Neuronal stem cell (in vitro differentiated cells): ENCODE measurements around the gene ZNF678. TPM values are rescaled to one million over a fixed set of nuclear protein-coding genes. Genes with fewer than 3 reads are reported as not detected.

Source experiments
- DNase-seq: peaks from one replicate; pipeline ENCODE4 v3.0.0-alpha.2; 2013; ENCODE audit warnings: low spot score
- H2AFZ ChIP-seq: one replicate; pipeline ENCODE4 v1.6.1; 2013; ENCODE audit warnings: mild to moderate bottlenecking, low read length, inconsistent platforms
- H2AK5ac ChIP-seq: 2 replicates; pipeline ENCODE4 v1.6.1; 2013; ENCODE audit warnings: low read depth, mild to moderate bottlenecking, inconsistent platforms, low read length, moderate library complexity, mixed read lengths
- H2BK120ac ChIP-seq: 2 replicates; pipeline ENCODE4 v1.6.1; 2013; ENCODE audit warnings: low read depth, mild to moderate bottlenecking, inconsistent platforms, low read length, moderate library complexity, mixed read lengths
- H2BK12ac ChIP-seq: one replicate; pipeline ENCODE4 v1.6.1; 2013; ENCODE audit warnings: low read length, inconsistent platforms
- H2BK15ac ChIP-seq: 2 replicates; pipeline ENCODE4 v1.6.1; 2013; ENCODE audit warnings: mild to moderate bottlenecking, low read length, inconsistent platforms, mixed read lengths
- H2BK5ac ChIP-seq: one replicate; pipeline ENCODE4 v1.6.1; 2013; ENCODE audit warnings: inconsistent platforms, mild to moderate bottlenecking, low read length, moderate library complexity
- H3K14ac ChIP-seq: one replicate; pipeline ENCODE4 v1.6.1; 2013; ENCODE audit warnings: low read length, inconsistent platforms
- H3K18ac ChIP-seq: 2 replicates; pipeline ENCODE4 v1.6.1; 2013; ENCODE audit warnings: low read length, inconsistent platforms
- H3K23ac ChIP-seq: 2 replicates; pipeline ENCODE4 v1.6.1; 2013; ENCODE audit warnings: low read depth, mild to moderate bottlenecking, mixed read lengths, low read length, inconsistent platforms; ENCODE audit not compliant: poor library complexity
- H3K27ac ChIP-seq: replicated peaks from 3 replicates; pipeline ENCODE4 v1.5.1; 2013; ENCODE audit warnings: low read length, inconsistent platforms
- H3K27me3 ChIP-seq, 3 experiments: 2 replicates each; pipeline ENCODE4 v1.6.1; 2013; ENCODE audit warnings: low read length in 3 of 3, mild to moderate bottlenecking in 2 of 3, inconsistent platforms in 1 of 3, low read depth in 1 of 3, mixed read lengths in 1 of 3, moderate library complexity in 1 of 3; ENCODE audit not compliant: control insufficient read depth in 3 of 3, insufficient read depth in 3 of 3
- H3K36me3 ChIP-seq, 2 donors: replicated peaks in 1 of 2; 2 replicates each; pipeline ENCODE4 v1.6.1; 2013; ENCODE audit warnings: low read length in 2 of 2; ENCODE audit not compliant: control insufficient read depth in 2 of 2, insufficient read depth in 2 of 2
- H3K4ac ChIP-seq: 2 replicates; pipeline ENCODE4 v1.6.1; 2013; ENCODE audit warnings: inconsistent platforms, mild to moderate bottlenecking, low read length, moderate library complexity
- H3K4me1 ChIP-seq, 2 donors: 1 replicate in 1 of 2; 2 replicates in 1 of 2; pipeline ENCODE4 v1.6.1; 2013; ENCODE audit warnings: low read length in 2 of 2, low read depth in 1 of 2; ENCODE audit not compliant: control insufficient read depth in 2 of 2, insufficient read depth in 1 of 2
- H3K4me2 ChIP-seq: one replicate; pipeline ENCODE4 v1.6.1; 2013; ENCODE audit warnings: mild to moderate bottlenecking, low read length, inconsistent platforms; ENCODE audit not compliant: insufficient read depth, poor library complexity, severe bottlenecking
- H3K4me3 ChIP-seq, 2 donors: 2 replicates each; pipeline ENCODE4 v1.5.1; 2013; ENCODE audit warnings: low read length in 2 of 2, mild to moderate bottlenecking in 2 of 2, inconsistent platforms in 1 of 2, moderate library complexity in 1 of 2
- H3K79me1 ChIP-seq: one replicate; pipeline ENCODE4 v1.6.1; 2013; ENCODE audit warnings: low read depth, mild to moderate bottlenecking, inconsistent platforms, low read length, moderate library complexity
- H3K9ac ChIP-seq: one replicate; pipeline ENCODE4 v1.6.1; 2013; ENCODE audit warnings: mild to moderate bottlenecking, low read depth, low read length, inconsistent platforms; ENCODE audit not compliant: poor library complexity
- H3K9me3 ChIP-seq, 2 donors: replicated peaks in 1 of 2; 2 replicates each; pipeline versions ENCODE3 to v1.6.1; 2013; ENCODE audit warnings: low read length in 2 of 2, mild to moderate bottlenecking in 2 of 2, inconsistent platforms in 1 of 2, low read depth in 1 of 2, mixed read lengths in 1 of 2, moderate library complexity in 1 of 2; ENCODE audit not compliant: control insufficient read depth in 2 of 2, insufficient read depth in 1 of 2
- H4K8ac ChIP-seq: one replicate; pipeline ENCODE4 v1.6.1; 2013; ENCODE audit warnings: low read depth, mild to moderate bottlenecking, inconsistent platforms, low read length, moderate library complexity
- H4K91ac ChIP-seq: one replicate; pipeline ENCODE4 v1.6.1; 2013; ENCODE audit warnings: low read length, low read depth, mild to moderate bottlenecking, inconsistent platforms; ENCODE audit not compliant: poor library complexity
- WGBS, 2 donors: extraction: QIAGEN DNeasy Blood & Tissue Kit; methylation state at CpG; one replicate each; pipeline ENCODE4 v1.1.7; 2013; ENCODE audit warnings: missing lambda C conversion rate in 2 of 2, mixed read lengths in 1 of 2; ENCODE audit not compliant: insufficient read length in 2 of 2, insufficient replicate concordance in 1 of 2; ENCODE audit errors: extremely low coverage in 2 of 2; 5-methylcytosine and 5-hydroxymethylcytosine counted together
- polyA plus RNA-seq, 2 experiments: library from polyadenylated mRNA; stranded (reverse); fragments of 200-250 nt; gene quantifications; one replicate each; pipeline ENCODE4 v1.2.3, GENCODE V29; 2013

ZNF678 gene
- polyA plus RNA-seq (2013, experiment 1 of 2) = 17.7 TPM
- 16.0 TPM for polyA plus RNA-seq (2013, experiment 2 of 2)

DNA sequence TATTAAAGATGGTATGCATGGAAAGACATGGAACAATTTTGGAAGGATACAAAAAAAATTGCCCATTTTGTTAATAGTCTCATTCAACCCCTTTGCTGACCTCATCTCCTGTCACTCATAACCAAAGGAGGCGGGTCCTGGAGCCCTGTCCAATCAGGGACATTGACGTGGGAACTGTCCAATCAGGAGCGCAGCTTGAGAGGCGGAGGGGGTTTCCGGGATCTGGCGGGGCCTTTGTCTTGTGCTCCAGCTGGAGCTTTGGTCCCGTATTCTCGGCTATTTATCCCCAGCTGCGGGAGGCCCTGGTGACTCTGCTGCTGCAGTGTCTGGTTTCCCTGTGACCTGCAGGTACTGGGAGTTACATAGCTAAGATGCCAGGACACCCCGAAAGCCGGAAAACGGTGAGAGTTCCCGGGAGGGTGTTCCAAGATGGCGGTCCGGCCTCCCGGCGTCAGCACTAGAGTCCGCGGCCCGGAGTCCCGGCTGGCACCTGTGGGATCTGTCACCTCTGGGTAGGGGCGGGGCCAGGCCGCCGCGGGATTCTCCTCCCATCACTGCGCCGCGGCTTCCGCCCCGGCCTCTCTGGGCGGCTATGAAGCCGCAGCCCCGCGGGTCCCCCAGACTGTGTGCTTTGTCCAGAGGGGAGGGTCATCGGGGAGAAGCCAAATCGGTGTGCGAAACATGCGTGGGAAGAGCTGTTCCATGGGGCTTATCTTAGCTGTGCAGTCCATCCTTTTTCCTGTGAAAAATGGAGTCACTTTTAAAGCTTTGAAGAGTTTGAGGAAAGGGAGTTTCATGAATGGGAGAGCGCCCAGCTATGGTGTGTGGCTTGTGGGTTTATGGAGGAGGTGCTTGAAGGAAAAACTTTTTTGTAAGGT, at the start of gene ZNF678:
Gene ZNF678 (plus strand): TSS at position 233 of the 878 bp plus-strand sequence. CDS start 87,436 bp downstream, outside the sequence.
- peaks cover 0 to 10% of the 10 kb centered on the region in 2 donors for H3K36me3 ChIP-seq
- H2BK120ac ChIP-seq = no peak within 1 kb of the TSS
- WGBS, 2 donors = no CpG with 5 or more reads among the region's 39 CpGs
- peak within 1 kb of the TSS; percentile 99 for H4K8ac ChIP-seq
- H2AFZ ChIP-seq = peak within 1 kb of the TSS; percentile 95
- peak; percentile 85 for DNase-seq
- peak within 1 kb of the TSS; percentile 91 for H3K18ac ChIP-seq
- no peak within 1 kb of the TSS for H3K14ac ChIP-seq
- H2AK5ac ChIP-seq = peak within 1 kb of the TSS; percentile 59
- no peaks in the 10 kb centered on the region for H3K79me1 ChIP-seq
- no peaks in the 10 kb centered on the region for H3K27me3 ChIP-seq
- peak within 1 kb of the TSS; percentile 78 for H3K9ac ChIP-seq
- H3K4ac ChIP-seq = no peak within 1 kb of the TSS
- peak within 1 kb of the TSS; percentile 87 for H3K27ac ChIP-seq
- H2BK15ac ChIP-seq = peak within 1 kb of the TSS; percentile 62
- H3K4me2 ChIP-seq = peak within 1 kb of the TSS; percentile 56
- H4K91ac ChIP-seq = no peak within 1 kb of the TSS
- H3K4me3 ChIP-seq = peak within 1 kb of the TSS; percentile 85 to 88
- peak within 1 kb of the TSS; percentile 89 for H3K23ac ChIP-seq
- no peak within 1 kb of the TSS for H2BK12ac ChIP-seq
- H2BK5ac ChIP-seq = peak within 1 kb of the TSS; percentile 7
- peaks cover 14 to 30% of the 10 kb centered on the region in 2 donors for H3K9me3 ChIP-seq
- peaks cover 6 to 10% of the 10 kb centered on the region in 2 donors for H3K4me1 ChIP-seq

DNA sequence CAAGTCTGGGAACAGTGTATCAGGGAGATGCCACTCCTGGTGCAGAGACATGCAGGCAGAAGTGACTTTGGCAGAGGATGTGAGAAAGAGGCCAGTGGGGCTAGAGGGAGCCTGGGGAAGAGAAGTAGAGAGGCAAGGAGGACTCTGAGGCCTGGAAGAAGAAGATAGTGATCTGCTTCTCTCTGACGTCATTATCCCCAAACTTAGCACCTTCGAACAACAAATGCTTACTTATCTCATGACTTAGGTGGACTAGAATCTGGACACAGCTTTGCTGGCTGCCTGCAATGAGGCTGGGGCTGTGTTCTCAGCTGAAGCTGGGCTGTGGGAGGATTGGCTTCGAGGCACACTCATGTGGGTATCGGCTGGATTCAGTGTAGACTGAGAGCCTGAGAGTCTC, 44.5 kb upstream of the ZNF678 start:
- H3K4me2 ChIP-seq = no peak overlapping the region
- H3K79me1 ChIP-seq = no peaks in the 10 kb centered on the region
- peaks cover 0 to 2% (median 0%) of the 10 kb centered on the region in 3 experiments for H3K27me3 ChIP-seq
- H3K9ac ChIP-seq = no peak overlapping the region
- H2BK15ac ChIP-seq = no peak overlapping the region
- H2AFZ ChIP-seq = no peak overlapping the region
- no peaks in the 10 kb centered on the region for H3K4me1 ChIP-seq
- DNase-seq = no peak
- H2BK5ac ChIP-seq = no peak overlapping the region
- H3K4ac ChIP-seq = no peak overlapping the region
- H2BK12ac ChIP-seq = no peak overlapping the region
- H2AK5ac ChIP-seq = peak overlapping the region; percentile 21
- WGBS, 2 donors = no CpG with 5 or more reads among the region's 4 CpGs
- H3K9me3 ChIP-seq = no peaks in the 10 kb centered on the region
- H2BK120ac ChIP-seq = no peak overlapping the region
- H3K36me3 ChIP-seq = no peaks in the 10 kb centered on the region
- H3K18ac ChIP-seq = no peak overlapping the region
- H3K23ac ChIP-seq = no peak overlapping the region
- H3K4me3 ChIP-seq = no peak overlapping the region
- no peak overlapping the region for H4K8ac ChIP-seq
- no peak overlapping the region for H3K14ac ChIP-seq
- no peak overlapping the region for H3K27ac ChIP-seq
- no peak overlapping the region for H4K91ac ChIP-seq

DNA sequence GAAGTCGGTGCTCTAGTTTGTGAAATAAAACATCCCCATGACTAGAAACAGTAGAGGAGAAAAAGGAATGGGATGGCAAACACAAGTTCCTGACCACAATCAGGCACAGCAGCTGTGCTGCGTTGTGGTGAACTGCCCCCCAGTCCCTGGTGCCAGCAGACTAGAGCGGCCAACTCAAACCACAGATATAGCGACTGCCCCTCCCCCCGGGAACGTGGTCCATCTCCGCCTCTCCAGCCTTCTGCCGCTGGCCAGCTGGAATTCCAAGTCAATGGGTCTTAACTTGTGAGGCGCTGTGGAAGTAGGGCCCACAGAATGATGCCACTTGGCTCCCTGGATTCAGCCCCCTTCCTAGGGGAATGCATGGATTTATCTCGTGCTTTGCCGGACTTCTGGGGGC, 41.6 kb upstream of the ZNF678 start:
- Histone ChIP-seq H2AFZ (no peak overlapping the region), H3K79me1 (no peaks in the 10 kb centered on the region), H3K9ac (no peak overlapping the region)

DNA sequence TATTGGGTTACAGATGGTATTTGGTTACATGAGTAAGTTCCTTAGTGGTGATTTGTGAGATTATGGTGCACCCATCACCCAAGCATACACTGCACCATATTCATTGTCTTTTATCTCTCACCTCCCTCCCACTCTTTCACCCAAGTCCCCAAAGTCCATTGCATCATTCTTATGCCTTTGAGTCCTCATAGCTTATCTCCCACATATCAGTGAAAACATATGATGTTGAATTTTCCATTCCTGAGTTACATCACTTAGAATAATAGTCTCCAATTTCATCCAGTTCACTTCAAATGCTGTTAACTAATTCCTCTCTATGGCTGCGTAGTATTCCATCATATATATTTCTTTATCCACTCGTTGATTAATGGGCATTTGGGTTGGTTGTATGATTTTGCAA, 36.8 kb upstream of the ZNF678 start:
- no peak overlapping the region for H3K14ac ChIP-seq
- no peak overlapping the region for H4K91ac ChIP-seq
- no peak overlapping the region for H3K4me2 ChIP-seq
- H2AK5ac ChIP-seq = no peak overlapping the region
- peaks cover 0 to 6% of the 10 kb centered on the region in 2 donors for H3K9me3 ChIP-seq
- H3K79me1 ChIP-seq = no peaks in the 10 kb centered on the region
- no peak overlapping the region for H3K23ac ChIP-seq
- no peak overlapping the region for H3K18ac ChIP-seq
- no peak overlapping the region for H4K8ac ChIP-seq
- H3K27me3 ChIP-seq = peaks cover 0 to 2% (median 0%) of the 10 kb centered on the region in 3 experiments
- WGBS, 2 donors = no CpG with 5 or more reads among the region's 2 CpGs
- H3K27ac ChIP-seq = no peak overlapping the region
- H2BK120ac ChIP-seq = no peak overlapping the region
- no peak for DNase-seq
- no peak overlapping the region for H2BK15ac ChIP-seq
- H2AFZ ChIP-seq = no peak overlapping the region
- H2BK5ac ChIP-seq = no peak overlapping the region
- H3K4me3 ChIP-seq = no peak overlapping the region
- H3K36me3 ChIP-seq = no peaks in the 10 kb centered on the region
- no peaks in the 10 kb centered on the region for H3K4me1 ChIP-seq
- no peak overlapping the region for H3K9ac ChIP-seq
- H2BK12ac ChIP-seq = no peak overlapping the region
- H3K4ac ChIP-seq = no peak overlapping the region

More for the DNA sequence above, 41.6 kb upstream of the ZNF678 start:
- Histone ChIP-seq H3K36me3 (no peaks in the 10 kb centered on the region), H4K8ac (no peak overlapping the region), H2BK120ac (no peak overlapping the region), H3K27me3 (peaks cover 0 to 2% (median 0%) of the 10 kb centered on the region in 3 experiments), H3K4me3 (no peak overlapping the region), H3K4me1 (no peaks in the 10 kb centered on the region), H3K4me2 (no peak overlapping the region), H3K27ac (no peak overlapping the region), H2AK5ac (no peak overlapping the region), H3K14ac (no peak overlapping the region), H3K23ac (no peak overlapping the region), H2BK12ac (no peak overlapping the region), H3K4ac (no peak overlapping the region), H4K91ac (no peak overlapping the region), H3K9me3 (peaks cover 0 to 2% of the 10 kb centered on the region in 2 donors), H2BK5ac (no peak overlapping the region), H3K18ac (no peak overlapping the region), H2BK15ac (no peak overlapping the region)
- DNase-seq = no peak
- WGBS, 2 donors = no CpG with 5 or more reads among the region's 11 CpGs
